AG09309 (cell line): ENCODE measurements around the gene MAOB.

ENCODE experiments used
- DNase-seq: peaks from one replicate; pipeline ENCODE4 v3.0.0-alpha.2; 2010; ENCODE audit warnings: low read depth
- H3K4me3 ChIP-seq: 2 replicates; pipeline ENCODE4 v1.5.1; 2011; ENCODE audit warnings: mild to moderate bottlenecking, low read depth, low read length, moderate library complexity; ENCODE audit not compliant: control insufficient read depth
- CTCF ChIP-seq: IDR thresholded peaks from 2 replicates; pipeline ENCODE4 v1.5.1; 2011; ENCODE audit warnings: mild to moderate bottlenecking, low read depth, low read length, inconsistent platforms; ENCODE audit not compliant: insufficient read depth, control insufficient read depth; ENCODE audit errors: missing control alignments

MAOB gene

GRCh38 chrX:43847352-43847751 lies 34.9 kb downstream of the MAOB start:
- no peak for DNase-seq
- no peak for TF ChIP-seq CTCF

GRCh38 chrX:43846558-43846957 lies 35.7 kb downstream of the MAOB start:
- no peak overlapping the region for H3K4me3 ChIP-seq
- DNase-seq, result no peak
- no peak for TF ChIP-seq CTCF

More at GRCh38 chrX:43847352-43847751, 34.9 kb downstream of the MAOB start:
- no peak overlapping the region for H3K4me3 ChIP-seq

GRCh38 chrX:43845776-43846175 lies 36.5 kb downstream of the MAOB start:
- H3K4me3 ChIP-seq, result no peak overlapping the region
- DNase-seq, result no peak
- no peak for TF ChIP-seq CTCF

GRCh38 chrX:43840265-43840664 lies 42.0 kb downstream of the MAOB start:
- TF ChIP-seq CTCF, result no peak
- no peak overlapping the region for H3K4me3 ChIP-seq
- no peak for DNase-seq

- H3K4me3 ChIP-seq, result no peak overlapping the region
- DNase-seq, result no peak
- TF ChIP-seq CTCF, result peak; percentile 62
Measured at GRCh38 chrX:43836435-43837184, 45.6 kb downstream of the MAOB start.

GRCh38 chrX:43835559-43835958 lies 46.7 kb downstream of the MAOB start:
- no peak for TF ChIP-seq CTCF
- H3K4me3 ChIP-seq, result no peak overlapping the region
- DNase-seq, result no peak
